Mucosa of descending colon (tissue), 3 donors: ENCODE results near the gene FNDC3B. TPM values are rescaled to one million over a fixed set of nuclear protein-coding genes. Genes with fewer than 3 reads are reported as not detected.

Source experiments
- ATAC-seq: fragments of 200-7000 bp; cut with Tn5 transposase; one replicate; pipeline ENCODE4 v1.9.1; 2020; ENCODE audit warnings: mild to moderate bottlenecking, moderate library complexity
- DNase-seq, 3 donors: peaks; one replicate each; pipeline ENCODE4 v3.0.0-alpha.2; 2020
- H3K36me3 ChIP-seq: fragments of 200-600 bp; one replicate; pipeline ENCODE4 v1.8.0; 2021; ENCODE audit warnings: low read depth, mild to moderate bottlenecking
- H3K4me1 ChIP-seq: fragments of 200-600 bp; one replicate; pipeline ENCODE4 v1.8.0; 2021; ENCODE audit warnings: low read depth, mild to moderate bottlenecking
- H3K4me3 ChIP-seq: fragments of 200-600 bp; one replicate; pipeline ENCODE4 v1.8.0; 2021; ENCODE audit warnings: mild to moderate bottlenecking
- H3K9me3 ChIP-seq: fragments of 200-600 bp; one replicate; pipeline ENCODE4 v1.8.0; 2021; ENCODE audit warnings: mild to moderate bottlenecking
- intact Hi-C, 2 donors: fragments of 100-400 bp; cut with DNase I in 1 of 2; cut with micrococcal nuclease in 1 of 2; formaldehyde crosslinking; loops; one replicate each; pipeline versions ENCODE4 v1.11.0 to v1.11.1; 2022; cut with DNase I, micrococcal nuclease
- total RNA-seq, 3 donors: library from RNA; stranded (reverse); fragmentation: NEBNext Ultra II Directional in 2 of 3; extraction: Animal tissue kit (Norgen Biotek cat#: 25700) in 2 of 3; gene quantifications; one replicate each; pipeline versions ENCODE4 v1.2.1 to v1.2.4, GENCODE V29; 2021 to 2023
- TF ChIP-seq, protein P1 (sequence below): fragments of 200-600 bp; IDR thresholded peaks from one replicate; pipeline ENCODE4 v1.8.0; 2022; ENCODE audit warnings: antibody characterized with exemption, mild to moderate bottlenecking
- donor health status: DM: no; HTN: no; CAD: no; lungs with moderate emphysema.
- donor health status: DM: no; HTN: no; CAD: no.
- donor health status: DM: no; HTN: yes; CAD: no.

The FNDC3B gene
- total RNA-seq, 3 donors from 2014 or later: 107 to 132 (median 126) TPM

DNA sequence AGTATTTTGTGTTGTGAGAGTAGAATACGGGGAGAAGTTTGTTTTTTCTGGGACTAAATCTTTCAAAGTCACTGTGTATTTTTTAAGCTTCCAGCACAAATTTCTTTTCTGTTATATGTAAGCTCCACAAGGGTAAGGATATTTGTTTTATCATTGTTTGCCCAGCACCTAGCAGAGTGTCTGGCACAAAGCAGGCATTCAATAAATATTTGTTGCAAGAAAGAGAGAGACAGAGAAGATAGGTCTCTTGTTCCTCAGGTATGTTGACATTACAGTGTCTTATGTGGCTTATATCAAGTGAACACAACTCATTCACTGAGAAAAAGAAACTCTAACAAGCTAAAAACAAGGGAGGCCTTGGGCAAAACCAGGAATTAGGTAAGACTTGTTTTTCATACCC, 26.6 kb upstream of the FNDC3B start:
- ATAC-seq (no peak), DNase-seq (no peak)
- no peaks in the 10 kb centered on the region for H3K9me3 ChIP-seq
- intact Hi-C loops: no loop called here
- H3K4me3 ChIP-seq: no peak overlapping the region
- H3K36me3 ChIP-seq: no peaks in the 10 kb centered on the region
- TF ChIP-seq, protein P1, sequence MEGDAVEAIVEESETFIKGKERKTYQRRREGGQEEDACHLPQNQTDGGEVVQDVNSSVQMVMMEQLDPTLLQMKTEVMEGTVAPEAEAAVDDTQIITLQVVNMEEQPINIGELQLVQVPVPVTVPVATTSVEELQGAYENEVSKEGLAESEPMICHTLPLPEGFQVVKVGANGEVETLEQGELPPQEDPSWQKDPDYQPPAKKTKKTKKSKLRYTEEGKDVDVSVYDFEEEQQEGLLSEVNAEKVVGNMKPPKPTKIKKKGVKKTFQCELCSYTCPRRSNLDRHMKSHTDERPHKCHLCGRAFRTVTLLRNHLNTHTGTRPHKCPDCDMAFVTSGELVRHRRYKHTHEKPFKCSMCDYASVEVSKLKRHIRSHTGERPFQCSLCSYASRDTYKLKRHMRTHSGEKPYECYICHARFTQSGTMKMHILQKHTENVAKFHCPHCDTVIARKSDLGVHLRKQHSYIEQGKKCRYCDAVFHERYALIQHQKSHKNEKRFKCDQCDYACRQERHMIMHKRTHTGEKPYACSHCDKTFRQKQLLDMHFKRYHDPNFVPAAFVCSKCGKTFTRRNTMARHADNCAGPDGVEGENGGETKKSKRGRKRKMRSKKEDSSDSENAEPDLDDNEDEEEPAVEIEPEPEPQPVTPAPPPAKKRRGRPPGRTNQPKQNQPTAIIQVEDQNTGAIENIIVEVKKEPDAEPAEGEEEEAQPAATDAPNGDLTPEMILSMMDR: no peak
- no peaks in the 10 kb centered on the region for H3K4me1 ChIP-seq

DNA sequence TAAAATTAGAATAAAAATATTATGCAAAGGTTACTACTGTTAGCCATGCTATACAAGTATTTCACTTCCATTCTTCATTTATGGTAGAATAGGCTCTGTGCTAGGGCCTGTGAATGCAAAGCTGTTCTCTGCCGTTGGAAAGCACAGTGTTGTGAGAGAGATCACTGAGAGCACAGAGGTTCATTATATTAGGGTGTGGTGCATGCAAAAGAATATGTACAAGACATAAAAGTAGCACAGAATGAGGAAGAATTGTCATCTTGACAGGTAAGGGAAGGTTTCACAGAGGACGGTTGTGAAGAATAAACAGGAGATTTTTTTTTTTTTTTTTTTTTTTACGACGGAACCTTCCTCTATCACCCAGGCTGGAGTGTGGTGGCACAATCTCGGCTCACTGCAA, 25.2 kb upstream of the FNDC3B start:
- peak; percentile 62 for ATAC-seq
- H3K9me3 ChIP-seq: no peaks in the 10 kb centered on the region
- no peaks in the 10 kb centered on the region for H3K4me1 ChIP-seq
- intact Hi-C loops: no loop called here
- DNase-seq: no peak
- no peak overlapping the region for H3K4me3 ChIP-seq
- H3K36me3 ChIP-seq: no peaks in the 10 kb centered on the region
- TF ChIP-seq, protein P1: no peak

DNA sequence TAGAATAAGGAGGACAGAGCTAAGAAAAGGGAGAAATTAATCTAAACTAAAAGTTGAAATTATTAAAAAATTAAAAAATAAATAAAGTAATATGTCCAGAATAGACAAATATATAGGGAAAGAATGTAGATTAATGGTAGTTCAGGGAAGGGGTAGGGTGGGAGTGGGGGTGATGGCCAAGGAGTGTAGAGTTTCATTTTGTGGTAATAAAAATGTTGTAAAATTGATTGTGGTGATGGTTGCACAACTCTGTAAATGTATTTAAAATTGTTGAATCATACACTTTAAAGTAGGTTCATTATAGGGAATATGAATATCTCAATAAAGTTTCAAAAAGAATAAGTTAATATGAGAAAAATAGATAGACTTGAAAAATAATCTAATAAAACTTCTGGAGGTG, 21.0 kb upstream of the FNDC3B start:
- Histone ChIP-seq H3K4me3 (no peak overlapping the region), H3K4me1 (no peaks in the 10 kb centered on the region), H3K9me3 (no peaks in the 10 kb centered on the region), H3K36me3 (no peaks in the 10 kb centered on the region)
- ATAC-seq (no peak), DNase-seq (no peak)
- TF ChIP-seq, protein P1: no peak
- intact Hi-C loops: no loop called here

DNA sequence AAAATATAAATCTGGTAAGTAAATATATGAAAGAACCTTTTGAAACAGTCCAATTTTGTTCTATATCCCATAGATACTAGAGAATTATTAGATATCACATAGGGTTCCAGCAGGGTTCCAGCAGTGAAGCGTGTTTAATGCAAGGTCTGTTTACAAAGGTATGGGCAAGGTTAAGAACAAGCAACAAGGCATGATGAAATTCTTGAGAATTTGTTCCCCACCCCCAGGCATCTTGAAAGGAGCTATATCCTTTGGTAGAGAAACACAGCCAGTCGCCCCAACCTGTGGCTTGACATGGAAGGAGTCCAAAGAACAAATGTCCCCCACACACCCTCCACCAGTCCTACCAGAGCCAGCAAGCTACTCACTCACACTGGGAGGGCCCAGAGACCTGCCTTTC, 18.6 kb upstream of the FNDC3B start:
- DNase-seq (no peak), ATAC-seq (no peak)
- intact Hi-C loops: no loop called here
- TF ChIP-seq, protein P1: no peak
- no peaks in the 10 kb centered on the region for H3K9me3 ChIP-seq
- H3K4me1 ChIP-seq: no peaks in the 10 kb centered on the region
- no peaks in the 10 kb centered on the region for H3K36me3 ChIP-seq
- H3K4me3 ChIP-seq: no peak overlapping the region

DNA sequence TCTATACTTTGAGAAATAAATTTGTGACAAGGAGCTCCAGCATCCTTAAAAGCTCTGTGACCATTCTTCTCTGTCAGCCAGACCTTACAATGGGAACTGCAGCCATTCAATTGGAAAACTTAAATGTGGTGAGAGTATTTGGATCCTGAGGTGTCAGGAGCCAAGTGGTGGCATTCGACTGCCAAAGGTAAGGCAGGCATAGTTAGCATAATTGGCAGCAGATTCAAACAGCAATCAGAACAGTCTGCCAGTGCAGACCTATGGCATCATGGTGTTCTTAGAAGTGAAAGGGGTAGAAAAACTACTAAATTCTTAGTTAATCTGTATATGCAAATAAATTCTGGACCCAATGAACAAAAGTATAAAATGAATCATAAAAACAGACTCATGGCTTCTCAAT, 18.2 kb upstream of the FNDC3B start:
- TF ChIP-seq, protein P1: no peak
- intact Hi-C loops: no loop called here
- ATAC-seq (no peak), DNase-seq (no peak)
- no peak overlapping the region for H3K4me3 ChIP-seq
- no peaks in the 10 kb centered on the region for H3K9me3 ChIP-seq
- H3K4me1 ChIP-seq: no peaks in the 10 kb centered on the region
- H3K36me3 ChIP-seq: no peaks in the 10 kb centered on the region

DNA sequence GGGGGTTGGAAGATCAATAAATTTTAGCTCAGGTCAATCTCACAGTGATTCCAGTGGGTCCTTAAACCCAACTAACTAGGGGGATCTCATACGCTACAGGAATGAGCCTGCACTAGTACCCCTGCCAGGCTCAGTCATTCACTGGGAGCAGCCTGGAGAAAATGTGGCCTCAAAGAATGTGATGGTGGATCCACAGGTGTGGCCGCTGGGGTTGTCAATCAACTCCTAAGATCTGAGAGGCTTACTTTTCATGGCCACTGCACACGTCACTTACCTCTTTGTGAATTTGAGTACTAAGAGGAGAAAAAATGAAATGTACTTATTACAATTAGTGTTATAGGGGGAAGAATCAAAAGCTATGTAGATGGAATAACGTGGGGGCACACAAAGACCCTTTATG, 17.5 kb upstream of the FNDC3B start:
- TF ChIP-seq, protein P1: no peak
- intact Hi-C loops: no loop called here
- Histone ChIP-seq H3K9me3 (no peaks in the 10 kb centered on the region), H3K4me3 (no peak overlapping the region), H3K4me1 (no peaks in the 10 kb centered on the region), H3K36me3 (no peaks in the 10 kb centered on the region)
- ATAC-seq (no peak), DNase-seq (no peak)
